Fibroblast of lung (primary cell): ENCODE measurements around the gene WDR35.

Experiments
- EZH2 ChIP-seq: IDR thresholded peaks from 2 replicates; pipeline ENCODE4 v1.5.1; 2012; ENCODE audit warnings: low read length, control low read depth, mild to moderate bottlenecking; ENCODE audit errors: missing control alignments
- TF ChIP-seq, protein P1 (sequence below), 2 donors: IDR thresholded peaks in 1 of 2; conservative IDR thresholded peaks in 1 of 2; 1 replicate in 1 of 2; 2 replicates in 1 of 2; pipeline ENCODE4 v1.5.1; 2011 to 2012; ENCODE audit warnings: low read length in 2 of 2, control low read depth in 1 of 2, inconsistent platforms in 1 of 2, low read depth in 1 of 2, mild to moderate bottlenecking in 1 of 2

DNA sequence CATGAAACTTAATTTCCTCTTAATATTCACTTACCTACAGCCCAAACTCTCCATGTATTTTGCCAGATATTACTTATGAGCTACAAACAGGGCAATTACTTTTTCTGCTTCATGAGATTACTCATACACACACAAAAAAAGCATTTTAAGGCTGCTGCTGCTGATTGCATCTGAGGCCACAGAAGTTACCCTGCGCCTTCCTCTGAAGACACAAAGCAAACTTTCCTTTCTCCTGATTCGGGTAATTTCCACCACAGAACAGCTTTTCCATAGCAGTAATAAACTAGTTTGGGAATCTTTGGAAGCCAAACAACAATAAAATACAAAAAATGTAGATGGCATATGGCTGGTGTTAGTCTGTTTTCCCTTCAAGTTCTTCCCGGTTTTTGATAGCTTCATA lies 94.4 kb downstream of the WDR35 start:
- TF ChIP-seq, protein P1, sequence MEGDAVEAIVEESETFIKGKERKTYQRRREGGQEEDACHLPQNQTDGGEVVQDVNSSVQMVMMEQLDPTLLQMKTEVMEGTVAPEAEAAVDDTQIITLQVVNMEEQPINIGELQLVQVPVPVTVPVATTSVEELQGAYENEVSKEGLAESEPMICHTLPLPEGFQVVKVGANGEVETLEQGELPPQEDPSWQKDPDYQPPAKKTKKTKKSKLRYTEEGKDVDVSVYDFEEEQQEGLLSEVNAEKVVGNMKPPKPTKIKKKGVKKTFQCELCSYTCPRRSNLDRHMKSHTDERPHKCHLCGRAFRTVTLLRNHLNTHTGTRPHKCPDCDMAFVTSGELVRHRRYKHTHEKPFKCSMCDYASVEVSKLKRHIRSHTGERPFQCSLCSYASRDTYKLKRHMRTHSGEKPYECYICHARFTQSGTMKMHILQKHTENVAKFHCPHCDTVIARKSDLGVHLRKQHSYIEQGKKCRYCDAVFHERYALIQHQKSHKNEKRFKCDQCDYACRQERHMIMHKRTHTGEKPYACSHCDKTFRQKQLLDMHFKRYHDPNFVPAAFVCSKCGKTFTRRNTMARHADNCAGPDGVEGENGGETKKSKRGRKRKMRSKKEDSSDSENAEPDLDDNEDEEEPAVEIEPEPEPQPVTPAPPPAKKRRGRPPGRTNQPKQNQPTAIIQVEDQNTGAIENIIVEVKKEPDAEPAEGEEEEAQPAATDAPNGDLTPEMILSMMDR (conservative IDR thresholded peaks at IDR 0.05 in 1 of 2, IDR thresholded peaks at IDR 0.05 in 1 of 2; ENCODE audit: low read depth in 1 of 2, low read length in 2 of 2), result no peak
- no peak for TF ChIP-seq EZH2
